Stimulated activated CD4-positive, alpha-beta T cell treated with anti-CD3 and anti-CD28 coated beads, Interleukin-15, amount 100 ng/mL, for 1 hour (primary cell): ENCODE data around the gene GNAI2.
"Not testable (repeated sequence)": the region's sequence is repeated elsewhere in the genome, so short reads cannot be mapped to it uniquely, and the experiment has no call there.

Source experiments
- DNase-seq, 2 donors: peaks; one replicate each; pipeline ENCODE4 v3.0.0-alpha.2; 2020; ENCODE audit warnings: low read depth in 1 of 2, low spot score in 1 of 2

GNAI2 gene

GRCh38 chr3:50204804-50205412 is 31.1 kb upstream of the GNAI2 start, which contains the start of gene SLC38A3:
SLC38A3 (plus strand) TSS chr3:50205271; CDS start chr3:50214200, 8,929 bp downstream.
- no peak for DNase-seq

DNA sequence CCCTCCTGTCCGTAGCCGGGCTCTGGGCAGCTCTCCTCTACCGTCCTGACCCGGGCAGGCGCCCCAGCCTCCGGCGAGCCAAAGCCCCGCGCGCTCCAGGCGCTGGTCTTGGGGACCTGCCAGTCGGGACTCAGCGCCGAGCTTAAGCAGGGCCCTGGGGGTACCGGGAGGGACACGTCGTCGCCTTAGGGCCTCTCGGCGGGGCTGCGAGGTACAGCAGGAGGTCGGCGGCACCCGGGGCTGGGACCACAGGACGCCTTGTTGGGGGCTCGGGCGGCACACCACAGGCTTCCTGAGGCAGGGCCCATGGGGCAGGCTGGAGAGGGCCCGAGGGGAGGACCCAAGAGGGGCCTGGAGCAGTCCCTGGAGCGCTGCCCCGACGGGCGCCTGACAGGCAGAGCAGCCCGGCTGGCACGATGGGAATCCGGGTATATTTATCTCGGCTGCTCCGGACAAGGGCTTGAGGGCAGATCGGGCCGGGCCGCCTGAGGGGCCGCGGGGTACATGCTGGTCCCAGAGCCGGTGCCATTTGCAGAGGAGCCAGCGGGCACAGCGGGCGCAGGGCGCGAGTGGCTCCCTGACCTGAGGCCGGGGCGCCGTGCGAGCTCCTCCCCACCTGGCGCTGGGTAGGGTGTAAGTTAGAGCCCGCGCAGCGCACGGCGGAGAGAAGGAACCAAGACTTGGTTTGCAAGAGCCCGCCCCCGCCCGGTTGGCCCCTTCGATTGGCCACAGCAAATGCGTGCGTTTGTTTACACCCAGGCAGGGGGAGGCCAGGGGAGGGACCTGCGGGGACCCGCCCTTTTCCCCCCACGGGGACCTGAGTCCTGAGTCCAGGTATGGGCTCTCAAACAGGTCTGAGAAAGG is 30.4 kb upstream of the GNAI2 start:
- no peak for DNase-seq

DNA sequence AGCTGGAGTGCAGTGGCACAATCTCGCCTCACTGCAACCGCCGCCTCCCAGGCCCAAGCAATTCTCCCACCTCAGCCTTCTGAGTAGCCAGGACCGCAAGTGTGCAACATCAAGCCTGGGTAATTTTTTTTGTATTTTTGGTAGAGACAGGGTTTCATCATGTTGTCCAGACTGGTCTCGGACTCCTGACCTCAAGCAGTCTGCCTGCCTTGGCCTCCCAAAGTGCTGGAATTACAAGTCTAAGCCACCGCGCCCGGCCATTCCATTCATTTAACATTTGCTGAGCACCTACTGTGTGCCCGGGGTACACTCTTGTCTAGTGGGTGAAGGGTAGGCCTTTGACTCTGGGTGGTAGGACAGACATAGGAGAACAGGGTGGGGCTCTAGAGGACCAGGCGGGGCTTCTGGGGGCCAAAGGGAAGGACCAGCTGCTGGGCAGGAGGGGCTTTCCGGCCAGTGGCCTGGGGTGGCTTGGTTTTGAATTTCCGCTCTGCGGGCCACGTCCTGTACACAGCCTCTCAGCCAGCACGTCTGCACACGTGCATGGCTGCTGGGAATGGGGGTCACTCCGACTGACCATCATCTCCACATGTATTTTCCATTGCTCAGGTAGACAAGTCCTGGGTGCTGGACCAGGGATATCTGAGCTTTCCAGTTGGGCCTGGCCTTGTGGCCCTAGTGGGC is 28.5 kb upstream of the GNAI2 start:
- DNase-seq = no peak

DNA sequence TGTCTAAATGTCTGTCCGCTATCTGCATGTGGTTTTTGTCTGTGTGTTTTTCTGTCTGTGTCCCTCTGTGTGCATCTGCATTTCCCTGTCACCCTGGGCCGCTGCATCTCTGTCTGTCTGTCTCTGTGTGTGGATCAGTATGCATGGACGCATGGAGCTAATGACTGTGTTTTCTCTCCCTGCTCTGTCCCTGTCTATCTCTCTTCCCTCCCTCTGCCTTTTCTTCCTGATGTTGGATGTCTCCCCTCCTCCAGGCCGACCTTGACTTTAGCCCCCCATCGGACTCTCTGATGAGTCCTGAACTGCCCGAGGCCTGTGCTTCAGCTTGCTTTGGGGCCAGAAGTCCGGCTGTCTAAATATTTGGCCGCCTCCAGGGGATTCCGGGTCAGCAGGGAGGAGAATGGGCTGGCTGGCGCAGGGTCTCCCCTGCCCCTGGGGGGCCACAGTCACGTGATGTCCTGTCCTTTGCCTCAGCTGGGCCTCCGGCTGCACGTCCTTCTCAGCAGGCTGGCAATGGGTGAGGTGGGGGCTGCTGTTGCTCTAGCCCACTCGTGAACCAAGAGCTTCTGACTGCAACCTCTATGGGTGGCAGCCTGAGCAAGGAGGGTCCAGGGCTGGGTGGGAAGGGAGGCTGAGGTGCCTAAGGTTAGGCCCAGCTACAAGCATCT is 27.2 kb upstream of the GNAI2 start:
- no peak for DNase-seq

- DNase-seq = no peak
Observed at GRCh38 chr3:50210176-50210509, 25.9 kb upstream of the GNAI2 start.

GRCh38 chr3:50210510-50211367 is 25.3 kb upstream of the GNAI2 start:
- no peak for DNase-seq

DNA sequence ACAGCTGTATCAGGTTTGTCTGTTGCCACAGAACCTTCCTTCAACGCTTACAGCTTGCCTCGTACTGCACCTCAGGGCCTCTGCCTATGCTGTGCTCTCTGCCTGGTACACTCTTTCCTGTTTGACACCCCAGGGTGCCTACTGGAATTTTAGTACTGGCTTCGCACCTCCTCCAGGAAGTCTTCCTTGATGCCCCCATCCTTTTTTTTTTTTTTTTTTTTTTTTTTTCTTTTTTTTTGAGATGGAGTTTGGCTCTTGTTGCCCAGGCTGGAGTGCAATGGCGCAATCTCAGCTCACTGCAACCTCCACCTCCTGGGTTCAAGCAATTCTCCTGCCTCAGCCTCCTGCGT is 24.7 kb upstream of the GNAI2 start:
- DNase-seq = not testable (repeated sequence)

DNA sequence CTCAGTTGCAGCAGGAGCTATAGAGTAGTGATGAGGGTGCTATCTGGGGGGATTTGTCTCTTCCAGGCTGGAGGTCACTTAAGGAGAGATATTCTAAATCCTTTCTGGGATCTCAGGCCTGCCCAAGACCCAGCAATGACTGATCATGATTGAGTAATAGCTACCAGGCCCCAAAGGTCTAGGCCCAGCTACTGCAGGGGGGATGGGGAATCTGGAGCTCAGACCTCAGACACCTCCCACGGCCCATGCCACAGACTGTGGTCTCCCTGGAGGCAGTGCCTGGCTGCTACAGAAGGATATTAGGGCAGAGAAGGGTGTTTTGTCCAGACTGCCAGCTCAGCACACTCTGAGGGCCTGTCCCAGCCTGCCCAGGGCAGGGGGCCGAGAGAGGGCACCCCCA is 24.1 kb upstream of the GNAI2 start:
- DNase-seq = no peak

GRCh38 chr3:50212502-50212901 is 23.5 kb upstream of the GNAI2 start:
- no peak for DNase-seq

DNA sequence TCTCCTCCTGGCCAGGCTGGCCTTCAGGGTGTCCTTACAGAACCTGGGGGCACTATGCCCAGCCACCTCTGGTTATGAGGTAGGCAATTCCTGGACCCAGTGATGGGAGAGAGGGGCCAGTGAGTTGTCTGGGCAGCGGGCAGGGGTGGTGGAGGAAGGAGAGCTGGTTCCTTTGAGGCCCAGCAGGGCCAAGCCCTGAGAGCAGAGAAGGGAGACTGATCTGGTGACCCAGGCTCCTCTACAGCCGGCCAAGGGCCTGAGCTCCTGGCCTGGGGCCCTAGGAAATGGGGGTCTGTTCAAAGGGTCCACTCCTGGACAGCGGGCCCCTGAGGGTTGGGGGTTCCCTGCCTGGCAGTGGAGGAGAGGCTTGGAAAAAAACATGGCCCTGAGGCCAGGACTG is 23.0 kb upstream of the GNAI2 start:
- no peak for DNase-seq

DNA sequence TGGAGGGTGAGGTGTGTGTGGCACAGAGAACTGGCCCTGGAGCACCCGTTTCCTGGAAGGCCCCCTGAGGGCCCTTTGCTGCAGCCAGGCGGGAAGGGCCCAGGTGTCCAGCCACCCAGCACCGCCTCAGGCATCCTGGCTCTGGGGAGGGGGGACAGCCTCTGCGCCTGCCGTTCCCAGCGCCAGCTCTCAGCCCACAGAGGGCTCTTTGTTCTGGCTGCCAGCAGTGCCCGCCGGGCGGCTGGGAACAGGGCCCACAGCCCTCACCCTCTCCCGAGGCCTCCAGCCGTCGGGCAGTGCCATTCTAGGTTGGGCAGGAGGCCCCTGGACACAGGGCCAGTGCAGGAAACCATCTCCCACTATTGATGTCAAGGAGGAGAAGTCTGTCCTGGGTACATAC is 22.6 kb upstream of the GNAI2 start:
- DNase-seq = no peak

GRCh38 chr3:50214824-50215223 is 21.2 kb upstream of the GNAI2 start:
- no peak for DNase-seq

DNA sequence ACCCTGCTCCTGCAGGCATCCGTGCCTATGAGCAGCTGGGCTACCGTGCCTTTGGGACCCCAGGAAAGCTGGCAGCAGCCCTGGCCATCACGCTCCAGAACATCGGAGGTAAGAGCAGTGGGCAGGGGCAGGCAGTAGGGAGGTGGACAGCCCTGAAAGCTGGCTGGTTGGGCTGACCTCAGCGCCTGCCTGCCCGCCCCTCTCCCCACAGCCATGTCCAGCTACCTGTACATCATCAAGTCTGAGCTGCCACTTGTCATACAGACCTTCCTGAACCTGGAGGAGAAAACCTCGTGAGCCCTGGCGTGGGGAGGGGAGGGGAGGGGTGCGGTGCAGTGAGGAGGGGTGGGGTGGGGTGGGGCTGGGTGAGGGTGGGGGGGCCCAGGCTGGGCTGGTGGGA is 20.5 kb upstream of the GNAI2 start:
- DNase-seq = no peak

GRCh38 chr3:50217681-50218080 is 18.3 kb upstream of the GNAI2 start:
- DNase-seq = no peak

DNA sequence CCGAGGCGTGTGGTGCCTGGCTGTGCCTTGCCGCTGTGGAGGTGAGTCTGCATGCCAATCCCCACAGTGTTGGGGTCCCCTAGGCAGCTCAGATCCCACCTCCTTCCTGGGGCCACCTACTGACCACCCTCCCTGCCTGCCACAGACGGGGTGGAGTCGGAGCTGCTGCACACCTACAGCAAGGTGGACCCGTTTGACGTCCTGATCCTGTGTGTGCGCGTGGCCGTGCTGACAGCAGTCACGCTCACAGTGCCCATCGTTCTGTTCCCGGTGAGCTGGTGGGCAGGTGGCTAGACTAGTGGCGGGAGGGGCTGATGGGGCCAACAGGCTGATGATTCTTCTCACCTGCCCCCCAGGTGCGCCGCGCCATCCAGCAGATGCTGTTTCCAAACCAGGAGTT is 17.6 kb upstream of the GNAI2 start:
- no peak for DNase-seq

DNA sequence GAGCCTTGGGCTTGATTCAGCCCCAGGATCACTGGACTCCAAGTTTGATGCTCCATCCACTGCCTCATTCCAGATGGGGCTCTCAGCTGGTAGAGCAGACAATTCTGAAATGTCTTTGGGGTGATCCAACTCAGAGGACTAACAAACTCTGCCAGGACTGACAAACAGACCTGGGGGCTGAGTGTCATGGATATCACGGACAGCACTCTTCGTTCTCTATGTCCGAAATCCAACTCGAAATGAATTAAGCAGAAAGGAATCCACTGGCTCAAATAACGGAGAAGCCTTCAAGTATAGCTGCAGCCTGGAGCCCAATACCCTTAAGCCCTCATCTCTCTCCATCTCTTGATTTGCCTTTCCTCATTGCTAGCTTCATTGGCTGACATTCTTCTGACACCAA is 16.7 kb upstream of the GNAI2 start:
- no peak for DNase-seq

DNA sequence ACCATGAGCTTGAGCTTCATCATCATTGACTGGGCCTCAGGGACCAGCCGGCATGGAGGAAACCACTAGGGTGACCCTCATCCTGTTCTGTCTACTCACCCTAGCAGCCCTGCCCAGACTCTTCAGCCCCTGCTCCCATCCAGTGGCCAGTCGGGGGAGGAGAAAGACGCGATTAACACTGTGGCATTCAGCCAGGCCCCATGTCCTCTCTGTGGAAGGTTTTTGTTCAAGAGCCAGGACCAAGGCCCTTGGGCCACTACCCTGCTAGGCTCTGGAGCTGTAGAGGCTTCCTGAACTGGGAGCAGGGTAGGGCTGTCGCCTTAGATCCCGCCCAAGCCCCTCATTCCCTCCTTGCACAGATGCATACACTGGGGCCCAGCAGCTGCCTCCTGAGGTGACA is 15.9 kb upstream of the GNAI2 start:
- DNase-seq = no peak

DNA sequence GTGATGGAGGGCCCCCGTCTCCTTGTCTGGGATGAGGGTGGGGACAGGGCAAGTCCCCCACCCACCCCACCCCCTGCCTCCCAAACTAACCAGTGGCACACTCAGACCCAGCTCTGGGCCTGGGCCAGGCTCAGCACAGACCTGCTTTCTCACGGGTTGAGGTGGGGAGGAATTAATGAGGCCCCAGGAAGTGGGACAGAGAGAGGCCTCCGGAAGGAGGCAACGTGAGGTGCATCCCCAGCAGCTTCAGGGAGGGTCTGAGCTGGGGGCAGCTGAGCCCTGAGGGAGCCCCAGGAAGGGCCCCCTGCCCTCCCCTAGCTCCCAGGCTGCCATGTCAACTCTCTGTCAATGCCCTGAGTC is 15.0 kb upstream of the GNAI2 start:
- no peak for DNase-seq

GRCh38 chr3:50221411-50222168 is 14.4 kb upstream of the GNAI2 start:
- no peak for DNase-seq

DNA sequence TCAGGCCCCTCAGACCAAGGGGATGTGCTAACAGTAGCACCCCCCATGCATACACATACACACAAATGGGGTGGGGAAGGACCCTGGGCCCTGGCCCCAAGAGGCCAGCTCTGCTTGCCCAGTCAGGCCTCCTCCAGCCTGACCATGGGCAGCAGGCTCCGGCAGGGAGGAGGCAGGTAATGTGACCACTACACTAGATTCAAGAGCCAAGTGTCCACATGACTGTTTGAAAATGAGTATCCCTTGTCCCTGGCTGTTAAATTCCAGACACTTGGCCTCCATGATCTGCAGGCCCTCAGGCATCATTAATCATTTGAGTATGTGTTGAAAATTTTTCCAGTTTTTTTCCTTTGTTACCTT is 13.9 kb upstream of the GNAI2 start:
- no peak for DNase-seq
